ENCODE results near the gene NUDT4.
A peak's percentile ranks its signal among the peaks of the same experiment; 100 is the strongest.

Gene NUDT4

DNA sequence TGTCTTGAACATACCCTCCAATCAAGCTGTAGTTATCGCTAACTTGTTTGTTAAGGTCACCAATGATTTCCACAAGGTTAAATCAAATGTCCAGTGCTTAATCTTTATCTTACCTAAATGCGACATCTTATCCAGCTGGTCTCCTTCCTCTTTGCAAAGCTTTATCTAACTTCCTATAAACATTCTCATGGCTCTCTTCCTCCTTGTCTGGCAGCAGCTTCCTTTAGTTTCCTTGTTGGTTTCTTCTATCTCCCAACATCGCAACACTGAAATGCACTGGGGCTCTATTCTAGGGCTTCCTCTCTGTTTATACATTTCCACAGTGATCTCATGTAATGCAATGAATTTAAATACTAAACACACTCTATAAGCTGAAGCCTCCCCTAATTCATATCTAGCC lies 35.3 kb downstream of the NUDT4 start:
- no peak overlapping the region for H3K18ac ChIP-seq (ENCODE audit: low read length)
- H4K12ac ChIP-seq (ENCODE audit: low read depth, low read length), result no peak overlapping the region

DNA sequence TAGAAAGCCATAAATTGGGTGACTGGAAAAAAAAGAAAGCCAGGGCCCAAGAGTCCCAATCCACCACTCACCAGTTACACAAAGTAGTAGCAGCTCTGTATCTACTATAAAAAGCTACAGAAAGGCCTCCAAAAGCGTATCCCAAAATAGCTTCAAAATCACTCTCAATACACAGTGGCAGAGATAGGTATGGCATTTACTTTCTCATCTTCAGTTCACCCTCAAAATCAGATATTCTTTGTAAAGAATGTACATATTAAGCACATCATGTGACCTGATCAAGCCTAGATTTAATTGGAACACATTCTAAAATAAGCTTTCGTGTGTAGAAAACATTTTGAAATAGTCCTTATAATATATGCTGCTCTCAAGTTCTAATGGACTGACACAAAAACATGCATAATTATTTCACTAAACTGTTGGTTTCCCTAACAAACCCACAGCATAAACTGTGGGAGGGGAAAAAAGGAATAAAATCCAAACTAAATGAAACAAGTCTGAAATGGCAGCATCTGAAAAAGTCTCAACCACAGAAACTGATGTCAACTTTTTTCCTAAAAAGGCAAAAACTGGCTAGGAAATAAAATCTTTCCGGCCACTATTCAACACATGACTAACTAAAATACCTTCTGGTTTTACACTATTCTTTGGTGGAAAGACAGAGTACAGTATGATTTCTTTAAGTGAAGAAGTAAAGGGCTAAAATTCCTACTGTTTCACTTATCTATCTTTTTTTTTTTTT lies 38.2 kb downstream of the NUDT4 start:
- Histone ChIP-seq H3K9me3 (ENCODE audit: insufficient read depth, low read depth, low read length) (peaks cover 3% of the 10 kb centered on the region), H3K4ac (ENCODE audit: low read depth, low read length) (peak overlapping the region; percentile 69), H2AFZ (ENCODE audit: insufficient read depth, low read length, poor library complexity) (no peak overlapping the region), H3K4me1 (ENCODE audit: control insufficient read depth in 1 of 2, insufficient read depth in 2 of 2, low read length in 2 of 2) (peaks cover 0 to 4% of the 10 kb centered on the region in 2 experiments), H3K9ac (ENCODE audit: low read length) (no peak overlapping the region), H3K18ac (ENCODE audit: low read length) (no peak overlapping the region), H3K27me3 (ENCODE audit: insufficient read depth, low read length) (no peaks in the 10 kb centered on the region), H3K79me1 (ENCODE audit: low read length) (no peaks in the 10 kb centered on the region), H3K36me3 (ENCODE audit: control insufficient read depth in 1 of 2, insufficient read depth in 2 of 2, low read length in 2 of 2) (no peaks in the 10 kb centered on the region), H2BK5ac (ENCODE audit: low read depth, low read length, poor library complexity) (no peak overlapping the region), H2AK5ac (ENCODE audit: low read length) (no peak overlapping the region), H3K23ac (ENCODE audit: low read length) (no peak overlapping the region), H2BK120ac (ENCODE audit: insufficient read depth, low read length, poor library complexity) (no peak overlapping the region), H3K14ac (ENCODE audit: low read length) (no peak overlapping the region), H2BK12ac (ENCODE audit: low read length) (no peak overlapping the region), H4K8ac (ENCODE audit: low read depth, low read length) (no peak overlapping the region), H3K4me3 (ENCODE audit: low read depth, low read length) (no peak overlapping the region), H4K12ac (ENCODE audit: low read depth, low read length) (no peak overlapping the region), H3K27ac (ENCODE audit: low read depth, low read length) (no peak overlapping the region), H3K4me2 (ENCODE audit: low read length) (no peak overlapping the region), H3K79me2 (ENCODE audit: control insufficient read depth, insufficient read depth, low read length, poor library complexity) (peaks cover 4% of the 10 kb centered on the region), H4K91ac (ENCODE audit: low read depth, low read length) (no peak overlapping the region)
- no CpG with 5 or more reads among the region's 3 CpGs for WGBS (ENCODE audit: extremely low coverage, insufficient coverage, insufficient read length)
- no peak for DNase-seq

More for the DNA sequence above, 35.3 kb downstream of the NUDT4 start:
- H3K79me2 ChIP-seq (ENCODE audit: control insufficient read depth, insufficient read depth, low read length, poor library complexity), result peaks cover 4% of the 10 kb centered on the region
- H3K9me3 ChIP-seq (ENCODE audit: insufficient read depth, low read depth, low read length), result peaks cover 3% of the 10 kb centered on the region
- H3K9ac ChIP-seq (ENCODE audit: low read length), result no peak overlapping the region
- H3K14ac ChIP-seq (ENCODE audit: low read length), result no peak overlapping the region
- no peak overlapping the region for H2BK5ac ChIP-seq (ENCODE audit: low read depth, low read length, poor library complexity)
- peaks cover 0 to 2% of the 10 kb centered on the region in 2 experiments for H3K36me3 ChIP-seq (ENCODE audit: control insufficient read depth in 1 of 2, insufficient read depth in 2 of 2, low read length in 2 of 2)
- H3K4ac ChIP-seq (ENCODE audit: low read depth, low read length), result no peak overlapping the region
- no peaks in the 10 kb centered on the region for H3K79me1 ChIP-seq (ENCODE audit: low read length)
- peaks cover 0 to 4% of the 10 kb centered on the region in 2 experiments for H3K4me1 ChIP-seq (ENCODE audit: control insufficient read depth in 1 of 2, insufficient read depth in 2 of 2, low read length in 2 of 2)
- no peak for DNase-seq
- no peak overlapping the region for H2BK12ac ChIP-seq (ENCODE audit: low read length)
- H3K4me2 ChIP-seq (ENCODE audit: low read length), result no peak overlapping the region
- H2AK5ac ChIP-seq (ENCODE audit: low read length), result no peak overlapping the region
- no peak overlapping the region for H3K23ac ChIP-seq (ENCODE audit: low read length)
- H4K8ac ChIP-seq (ENCODE audit: low read depth, low read length), result no peak overlapping the region
- H3K27me3 ChIP-seq (ENCODE audit: insufficient read depth, low read length), result no peaks in the 10 kb centered on the region
- WGBS (ENCODE audit: extremely low coverage, insufficient coverage, insufficient read length), result no CpG with 5 or more reads among the region's 3 CpGs
- no peak overlapping the region for H2AFZ ChIP-seq (ENCODE audit: insufficient read depth, low read length, poor library complexity)
- no peak overlapping the region for H3K4me3 ChIP-seq (ENCODE audit: low read depth, low read length)
- no peak overlapping the region for H4K91ac ChIP-seq (ENCODE audit: low read depth, low read length)
- H2BK120ac ChIP-seq (ENCODE audit: insufficient read depth, low read length, poor library complexity), result no peak overlapping the region
- no peak overlapping the region for H3K27ac ChIP-seq (ENCODE audit: low read depth, low read length)

DNA sequence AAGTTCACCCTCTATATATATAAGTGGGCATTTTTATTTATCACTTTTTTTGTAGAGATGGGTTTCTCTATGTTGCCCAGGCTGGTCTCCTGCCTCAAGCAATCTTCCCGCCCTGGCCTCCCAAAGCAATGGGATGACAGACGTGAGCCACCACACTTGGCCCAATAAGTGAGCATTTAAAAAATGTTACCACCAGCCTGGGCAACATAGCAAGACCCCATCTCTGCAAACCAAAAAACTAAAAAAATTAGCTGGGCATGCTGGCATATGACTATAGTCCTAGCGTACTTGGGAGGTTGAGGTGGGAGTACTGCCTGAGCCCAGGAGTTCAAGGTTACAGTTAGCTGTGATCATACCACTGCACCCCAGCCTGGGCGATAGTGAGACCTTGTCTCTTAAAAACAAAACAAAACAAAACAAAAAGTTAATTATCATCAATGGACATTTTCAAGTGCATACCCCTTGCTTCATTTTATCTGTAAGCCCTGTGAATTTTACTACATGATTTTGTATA lies 40.3 kb downstream of the NUDT4 start:
- no peak for DNase-seq

GRCh38 chr12:93419388-93420034 lies 41.8 kb downstream of the NUDT4 start:
- no peak overlapping the region for H3K4ac ChIP-seq (ENCODE audit: low read depth, low read length)
- no peak overlapping the region for H3K18ac ChIP-seq (ENCODE audit: low read length)
- H2AFZ ChIP-seq (ENCODE audit: insufficient read depth, low read length, poor library complexity), result no peak overlapping the region
- H3K79me1 ChIP-seq (ENCODE audit: low read length), result no peaks in the 10 kb centered on the region
- H3K23ac ChIP-seq (ENCODE audit: low read length), result no peak overlapping the region
- WGBS (ENCODE audit: extremely low coverage, insufficient coverage, insufficient read length), result no CpG with 5 or more reads among the region's 1 CpG
- H2BK120ac ChIP-seq (ENCODE audit: insufficient read depth, low read length, poor library complexity), result no peak overlapping the region
- DNase-seq, result peak in 1 of 2 donors; percentile 75
- H3K27me3 ChIP-seq (ENCODE audit: insufficient read depth, low read length), result no peaks in the 10 kb centered on the region
- H3K36me3 ChIP-seq (ENCODE audit: control insufficient read depth in 1 of 2, insufficient read depth in 2 of 2, low read length in 2 of 2), result no peaks in the 10 kb centered on the region
- H3K9me3 ChIP-seq (ENCODE audit: insufficient read depth, low read depth, low read length), result no peaks in the 10 kb centered on the region
- no peak overlapping the region for H2BK12ac ChIP-seq (ENCODE audit: low read length)
- H2BK5ac ChIP-seq (ENCODE audit: low read depth, low read length, poor library complexity), result no peak overlapping the region
- H3K27ac ChIP-seq (ENCODE audit: low read depth, low read length), result no peak overlapping the region
- no peak overlapping the region for H4K12ac ChIP-seq (ENCODE audit: low read depth, low read length)
- H4K8ac ChIP-seq (ENCODE audit: low read depth, low read length), result no peak overlapping the region
- no peak overlapping the region for H3K9ac ChIP-seq (ENCODE audit: low read length)
- H3K4me1 ChIP-seq (ENCODE audit: control insufficient read depth in 1 of 2, insufficient read depth in 2 of 2, low read length in 2 of 2), result no peaks in the 10 kb centered on the region
- no peak overlapping the region for H3K4me3 ChIP-seq (ENCODE audit: low read depth, low read length)
- no peak overlapping the region for H2AK5ac ChIP-seq (ENCODE audit: low read length)
- H3K79me2 ChIP-seq (ENCODE audit: control insufficient read depth, insufficient read depth, low read length, poor library complexity), result peaks cover 4% of the 10 kb centered on the region
- no peak overlapping the region for H4K91ac ChIP-seq (ENCODE audit: low read depth, low read length)
- no peak overlapping the region for H3K4me2 ChIP-seq (ENCODE audit: low read length)
- no peak overlapping the region for H3K14ac ChIP-seq (ENCODE audit: low read length)

More for the DNA sequence above, 40.3 kb downstream of the NUDT4 start:
- peaks cover 0 to 4% of the 10 kb centered on the region in 2 experiments for H3K4me1 ChIP-seq (ENCODE audit: control insufficient read depth in 1 of 2, insufficient read depth in 2 of 2, low read length in 2 of 2)
- peaks cover 4% of the 10 kb centered on the region for H3K79me2 ChIP-seq (ENCODE audit: control insufficient read depth, insufficient read depth, low read length, poor library complexity)
- no peak overlapping the region for H2AFZ ChIP-seq (ENCODE audit: insufficient read depth, low read length, poor library complexity)
- no peak overlapping the region for H2BK5ac ChIP-seq (ENCODE audit: low read depth, low read length, poor library complexity)
- no peak overlapping the region for H3K9ac ChIP-seq (ENCODE audit: low read length)
- H3K27ac ChIP-seq (ENCODE audit: low read depth, low read length), result no peak overlapping the region
- no peak overlapping the region for H3K23ac ChIP-seq (ENCODE audit: low read length)
- no peak overlapping the region for H3K14ac ChIP-seq (ENCODE audit: low read length)
- no CpG with 5 or more reads among the region's 4 CpGs for WGBS (ENCODE audit: extremely low coverage, insufficient coverage, insufficient read length)
- no peaks in the 10 kb centered on the region for H3K36me3 ChIP-seq (ENCODE audit: control insufficient read depth in 1 of 2, insufficient read depth in 2 of 2, low read length in 2 of 2)
- H3K4me3 ChIP-seq (ENCODE audit: low read depth, low read length), result no peak overlapping the region
- H4K12ac ChIP-seq (ENCODE audit: low read depth, low read length), result no peak overlapping the region
- no peaks in the 10 kb centered on the region for H3K9me3 ChIP-seq (ENCODE audit: insufficient read depth, low read depth, low read length)
- no peaks in the 10 kb centered on the region for H3K79me1 ChIP-seq (ENCODE audit: low read length)
- peak overlapping the region; percentile 98 for H3K4ac ChIP-seq (ENCODE audit: low read depth, low read length)
- H3K27me3 ChIP-seq (ENCODE audit: insufficient read depth, low read length), result no peaks in the 10 kb centered on the region
- H4K91ac ChIP-seq (ENCODE audit: low read depth, low read length), result no peak overlapping the region
- H3K4me2 ChIP-seq (ENCODE audit: low read length), result no peak overlapping the region
- no peak overlapping the region for H3K18ac ChIP-seq (ENCODE audit: low read length)
- no peak overlapping the region for H2BK120ac ChIP-seq (ENCODE audit: insufficient read depth, low read length, poor library complexity)
- H4K8ac ChIP-seq (ENCODE audit: low read depth, low read length), result no peak overlapping the region
- H2AK5ac ChIP-seq (ENCODE audit: low read length), result no peak overlapping the region
- no peak overlapping the region for H2BK12ac ChIP-seq (ENCODE audit: low read length)
